GM18861 (cell line): Measurements from ENCODE around the gene ARPC5.

ENCODE experiments used
- ATAC-seq: cut with Tn5 transposase; IDR thresholded peaks from one replicate; pipeline ENCODE4 v1.9.1; 2021; ENCODE audit not compliant: unreplicated experiment

Gene ARPC5

GRCh38 chr1:183589384-183589783, 46.2 kb downstream of the ARPC5 start:
- no peak for ATAC-seq

- no peak for ATAC-seq
These were observed 46.8 kb downstream of the ARPC5 start for GRCh38 chr1:183588827-183589226.

- ATAC-seq = no peak
These were observed 48.7 kb downstream of the ARPC5 start for GRCh38 chr1:183586926-183587325.

- no peak for ATAC-seq
These were observed 49.1 kb downstream of the ARPC5 start for GRCh38 chr1:183586455-183586854.

GRCh38 chr1:183585038-183585437, 50.5 kb downstream of the ARPC5 start:
- ATAC-seq = no peak

- ATAC-seq = no peak
These were observed 51.4 kb downstream of the ARPC5 start for GRCh38 chr1:183584147-183584546.

GRCh38 chr1:183583466-183583865, 52.1 kb downstream of the ARPC5 start:
- ATAC-seq = no peak

GRCh38 chr1:183582021-183582713, 53.4 kb downstream of the ARPC5 start:
- ATAC-seq = no peak

- ATAC-seq = no peak
These were observed 55.3 kb downstream of the ARPC5 start for GRCh38 chr1:183580281-183580682.

- no peak for ATAC-seq
These were observed 56.7 kb downstream of the ARPC5 start for GRCh38 chr1:183578856-183579255.

GRCh38 chr1:183577897-183578465, 57.6 kb downstream of the ARPC5 start:
- no peak for ATAC-seq

- no peak for ATAC-seq
These were observed 59.0 kb downstream of the ARPC5 start for GRCh38 chr1:183576537-183576936.

- ATAC-seq = no peak
These were observed 60.0 kb downstream of the ARPC5 start for GRCh38 chr1:183575606-183576005.

- ATAC-seq = no peak
These were observed 62.9 kb downstream of the ARPC5 start for GRCh38 chr1:183572721-183573120.

- no peak for ATAC-seq
These were observed 63.8 kb downstream of the ARPC5 start for GRCh38 chr1:183571678-183572268.
